Stimulated activated CD8-positive, alpha-beta memory T cell treated with anti-CD3 and anti-CD28 coated beads, Interleukin-12 subunit alpha, Interleukin-12 subunit beta, amount 100 ng/mL, for 24 hours (primary cell): ENCODE measurements around the gene DICER1.

ENCODE experiments used
- DNase-seq: peaks from one replicate; pipeline ENCODE4 v3.0.0-alpha.2; 2020; ENCODE audit errors: extremely low read depth

DICER1 gene

GRCh38 chr14:95061317-95062093 lies 95.8 kb downstream of the DICER1 start:
- no peak for DNase-seq

- DNase-seq = no peak
Measured at GRCh38 chr14:95059126-95059525, 98.2 kb downstream of the DICER1 start.

GRCh38 chr14:95058491-95058890 lies 98.8 kb downstream of the DICER1 start:
- no peak for DNase-seq

GRCh38 chr14:95057851-95058250 lies 99.5 kb downstream of the DICER1 start:
- no peak for DNase-seq

- DNase-seq = no peak
Measured at GRCh38 chr14:95057147-95057546, 100.2 kb downstream of the DICER1 start.

- DNase-seq = no peak
Measured at GRCh38 chr14:95056476-95056875, 100.9 kb downstream of the DICER1 start.

- DNase-seq = no peak
Measured at GRCh38 chr14:95055318-95055717, 102.0 kb downstream of the DICER1 start.

GRCh38 chr14:95054346-95055280 lies 102.7 kb downstream of the DICER1 start:
- no peak for DNase-seq

- DNase-seq = no peak
Measured at GRCh38 chr14:95052016-95052585, 105.2 kb downstream of the DICER1 start.

- no peak for DNase-seq
Measured at GRCh38 chr14:95049952-95050351, 107.4 kb downstream of the DICER1 start.

GRCh38 chr14:95048771-95049312 lies 108.5 kb downstream of the DICER1 start:
- no peak for DNase-seq

- DNase-seq = no peak
Measured at GRCh38 chr14:95047754-95048153, 109.6 kb downstream of the DICER1 start.

- DNase-seq = no peak
Measured at GRCh38 chr14:95046711-95047681, 110.3 kb downstream of the DICER1 start.

GRCh38 chr14:95045836-95046430 lies 111.4 kb downstream of the DICER1 start:
- DNase-seq = no peak

GRCh38 chr14:95045106-95045701 lies 112.1 kb downstream of the DICER1 start:
- no peak for DNase-seq

- no peak for DNase-seq
Measured at GRCh38 chr14:95044463-95045105, 112.7 kb downstream of the DICER1 start.

- no peak for DNase-seq
Measured at GRCh38 chr14:95043732-95044462, 113.4 kb downstream of the DICER1 start.

- no peak for DNase-seq
Measured at GRCh38 chr14:95043314-95043713, 114.0 kb downstream of the DICER1 start.

- no peak for DNase-seq
Measured at GRCh38 chr14:95041477-95042020, 115.8 kb downstream of the DICER1 start.
